GM12891 (cell line): ENCODE measurements around the gene TAAR5.

ENCODE experiments used
- PAX5 ChIP-seq: IDR thresholded peaks from 2 replicates; pipeline ENCODE4 v1.6.1; 2011; ENCODE audit warnings: low read length, moderate library complexity, mild to moderate bottlenecking; ENCODE audit not compliant: insufficient read depth, severe bottlenecking
- POLR2A ChIP-seq: IDR thresholded peaks from 2 replicates; pipeline ENCODE4 v1.6.1; 2011; ENCODE audit warnings: low read depth, low read length, control low read depth
- POLR2AphosphoS5 ChIP-seq: IDR thresholded peaks from 2 replicates; pipeline ENCODE4 v1.6.1; 2011; ENCODE audit warnings: low read depth, low read length, control low read depth
- SPI1 ChIP-seq: IDR thresholded peaks from 2 replicates; pipeline ENCODE4 v1.6.1; 2011; ENCODE audit warnings: low read depth, low read length, control low read depth
- TAF1 ChIP-seq: IDR thresholded peaks from 2 replicates; pipeline ENCODE4 v1.6.1; 2011; ENCODE audit warnings: low read depth, low read length, control low read depth

- TF ChIP-seq POLR2A: no peak
- TF ChIP-seq SPI1: no peak
- no peak for TF ChIP-seq POLR2AphosphoS5
- no peak for TF ChIP-seq TAF1
- no peak for TF ChIP-seq PAX5
These were observed 40.6 kb downstream of the TAAR5 start for GRCh38 chr6:132548746-132549463.
